Sigmoid colon (tissue), 4 donors: ENCODE measurements around the gene ADARB2.

Experiments used
- EP300 ChIP-seq, 4 donors: sonication (generic); formaldehyde crosslinking; IDR thresholded peaks; one replicate each; pipeline ENCODE4 v1.6.1; 2017; ENCODE audit warnings: antibody characterized with exemption in 4 of 4
- POLR2A ChIP-seq, 2 donors: fragments of 450-650 bp; IDR thresholded peaks; one replicate each; pipeline ENCODE4 v1.6.1; 2016; ENCODE audit warnings: antibody characterized with exemption in 2 of 2, mild to moderate bottlenecking in 2 of 2, moderate library complexity in 2 of 2
- POLR2AphosphoS5 ChIP-seq, 4 donors: sonication (generic); formaldehyde crosslinking; IDR thresholded peaks; one replicate each; pipeline ENCODE4 v1.6.1; 2017; ENCODE audit warnings: antibody characterized with exemption in 4 of 4
- TF ChIP-seq, protein P1 (sequence below), 4 experiments: fragments of 450-650 bp in 3 of 4; fragments of 200-600 bp in 1 of 4; IDR thresholded peaks; one replicate each; pipeline ENCODE4 v1.5.1; 2016 to 2019; ENCODE audit warnings: antibody characterized with exemption in 4 of 4, mild to moderate bottlenecking in 3 of 4, moderate library complexity in 2 of 4

GRCh38 chr10:1633783-1634182 lies 103.5 kb downstream of the ADARB2 start:
- TF ChIP-seq, protein P1, sequence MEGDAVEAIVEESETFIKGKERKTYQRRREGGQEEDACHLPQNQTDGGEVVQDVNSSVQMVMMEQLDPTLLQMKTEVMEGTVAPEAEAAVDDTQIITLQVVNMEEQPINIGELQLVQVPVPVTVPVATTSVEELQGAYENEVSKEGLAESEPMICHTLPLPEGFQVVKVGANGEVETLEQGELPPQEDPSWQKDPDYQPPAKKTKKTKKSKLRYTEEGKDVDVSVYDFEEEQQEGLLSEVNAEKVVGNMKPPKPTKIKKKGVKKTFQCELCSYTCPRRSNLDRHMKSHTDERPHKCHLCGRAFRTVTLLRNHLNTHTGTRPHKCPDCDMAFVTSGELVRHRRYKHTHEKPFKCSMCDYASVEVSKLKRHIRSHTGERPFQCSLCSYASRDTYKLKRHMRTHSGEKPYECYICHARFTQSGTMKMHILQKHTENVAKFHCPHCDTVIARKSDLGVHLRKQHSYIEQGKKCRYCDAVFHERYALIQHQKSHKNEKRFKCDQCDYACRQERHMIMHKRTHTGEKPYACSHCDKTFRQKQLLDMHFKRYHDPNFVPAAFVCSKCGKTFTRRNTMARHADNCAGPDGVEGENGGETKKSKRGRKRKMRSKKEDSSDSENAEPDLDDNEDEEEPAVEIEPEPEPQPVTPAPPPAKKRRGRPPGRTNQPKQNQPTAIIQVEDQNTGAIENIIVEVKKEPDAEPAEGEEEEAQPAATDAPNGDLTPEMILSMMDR (IDR thresholded peaks at IDR 0.05): no peak
- no peak for TF ChIP-seq EP300 (IDR thresholded peaks at IDR 0.05)
- no peak for TF ChIP-seq POLR2A (IDR thresholded peaks at IDR 0.05)
- TF ChIP-seq POLR2AphosphoS5 (IDR thresholded peaks at IDR 0.05): no peak
